ENCODE data around the gene TRAK1.

Gene TRAK1

GRCh38 chr3:42063888-42064287 is 27.3 kb upstream of the TRAK1 start:
- Histone ChIP-seq H3K9me3 (ENCODE audit: severe bottlenecking) (no peaks in the 10 kb centered on the region), H3K27me3 (ENCODE audit: insufficient read depth, low read depth, severe bottlenecking) (no peaks in the 10 kb centered on the region), H3K27ac (no peak overlapping the region), H3K36me3 (no peaks in the 10 kb centered on the region; the same call in 1 of the 2 replicates), H3K4me3 (ENCODE audit: low read depth, low read length) (no peak overlapping the region)
- TF ChIP-seq CTCF (IDR thresholded peaks at IDR 0.05; ENCODE audit: low read depth, low read length), result no peak
- no peak for DNase-seq

- H3K36me3 ChIP-seq, result no peaks in the 10 kb centered on the region; the same call in 1 of the 2 replicates
- no peaks in the 10 kb centered on the region for H3K9me3 ChIP-seq (ENCODE audit: severe bottlenecking)
- H3K27ac ChIP-seq, result no peak overlapping the region
- no peak for TF ChIP-seq CTCF (IDR thresholded peaks at IDR 0.05; ENCODE audit: low read depth, low read length)
- H3K27me3 ChIP-seq (ENCODE audit: insufficient read depth, low read depth, severe bottlenecking), result no peaks in the 10 kb centered on the region
- H3K4me3 ChIP-seq (ENCODE audit: low read depth, low read length), result no peak overlapping the region
- DNase-seq, result no peak
Observed at GRCh38 chr3:42066516-42067181, 24.5 kb upstream of the TRAK1 start.

GRCh38 chr3:42067326-42067725 is 23.8 kb upstream of the TRAK1 start:
- no peaks in the 10 kb centered on the region; the same call in 1 of the 2 replicates for H3K36me3 ChIP-seq
- no peak for DNase-seq
- H3K4me3 ChIP-seq (ENCODE audit: low read depth, low read length), result no peak overlapping the region
- TF ChIP-seq CTCF (IDR thresholded peaks at IDR 0.05; ENCODE audit: low read depth, low read length), result no peak
- no peaks in the 10 kb centered on the region for H3K27me3 ChIP-seq (ENCODE audit: insufficient read depth, low read depth, severe bottlenecking)
- no peak overlapping the region for H3K27ac ChIP-seq
- no peaks in the 10 kb centered on the region for H3K9me3 ChIP-seq (ENCODE audit: severe bottlenecking)

GRCh38 chr3:42068303-42069088 is 22.7 kb upstream of the TRAK1 start:
- Histone ChIP-seq H3K4me3 (ENCODE audit: low read depth, low read length) (no peak overlapping the region), H3K36me3 (no peaks in the 10 kb centered on the region), H3K27me3 (ENCODE audit: insufficient read depth, low read depth, severe bottlenecking) (no peaks in the 10 kb centered on the region), H3K27ac (no peak overlapping the region), H3K9me3 (ENCODE audit: severe bottlenecking) (no peaks in the 10 kb centered on the region)
- DNase-seq, result no peak
- no peak for TF ChIP-seq CTCF (IDR thresholded peaks at IDR 0.05; ENCODE audit: low read depth, low read length)

- TF ChIP-seq CTCF (IDR thresholded peaks at IDR 0.05; ENCODE audit: low read depth, low read length), result no peak
- no peak for DNase-seq
- H3K27ac ChIP-seq, result no peak overlapping the region
Observed at GRCh38 chr3:42070089-42070488, 21.1 kb upstream of the TRAK1 start.

More at GRCh38 chr3:42070089-42070488, 21.1 kb upstream of the TRAK1 start:
- H3K4me3 ChIP-seq (ENCODE audit: low read depth, low read length), result no peak overlapping the region
- H3K27me3 ChIP-seq (ENCODE audit: insufficient read depth, low read depth, severe bottlenecking), result no peaks in the 10 kb centered on the region
- H3K36me3 ChIP-seq, result no peaks in the 10 kb centered on the region
- H3K9me3 ChIP-seq (ENCODE audit: severe bottlenecking), result no peaks in the 10 kb centered on the region
